Measurements from ENCODE around the gene CCDC177. TPM values are rescaled to one million over a fixed set of nuclear protein-coding genes. Genes with fewer than 3 reads are reported as not detected.

Gene CCDC177
- total RNA-seq, 2 donors from 2014 or later, result not detected

DNA sequence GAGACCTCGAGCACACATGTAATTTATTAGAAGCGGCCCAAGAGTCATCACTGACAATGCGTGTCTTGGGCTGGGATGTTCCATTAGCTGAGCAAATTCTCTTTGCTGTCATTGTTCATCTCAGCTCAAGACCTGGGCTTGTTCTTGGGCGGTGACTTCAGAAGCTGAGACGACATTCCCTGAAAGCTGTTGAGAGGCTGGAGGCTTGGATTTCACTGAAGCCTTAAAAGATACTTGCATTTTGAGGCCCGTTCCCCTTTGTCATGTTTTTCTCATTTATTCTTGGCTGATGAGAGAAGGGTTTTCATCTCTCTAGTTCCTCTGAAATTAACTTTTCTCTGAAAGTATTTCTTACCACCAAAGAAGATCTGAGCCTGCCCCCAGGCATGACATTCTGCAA lies 20.2 kb upstream of the CCDC177 start:
- no peaks in the 10 kb centered on the region for H3K36me3 ChIP-seq (replicated peaks in 1 of 2; ENCODE audit: insufficient read depth in 1 of 2, low read depth in 2 of 2)
- intact Hi-C loops (cut with DNase I), result no loop called here
- H3K27me3 ChIP-seq, result no peaks in the 10 kb centered on the region
- no peak overlapping the region for H3K4me3 ChIP-seq
- 86% methylated on average over 6 of the region's 6 CpGs for WGBS, 2 donors
- H3K27ac ChIP-seq, result no peak overlapping the region
- no peak for TF ChIP-seq POLR2A (IDR thresholded peaks at IDR 0.05)
- TF ChIP-seq, protein P1, sequence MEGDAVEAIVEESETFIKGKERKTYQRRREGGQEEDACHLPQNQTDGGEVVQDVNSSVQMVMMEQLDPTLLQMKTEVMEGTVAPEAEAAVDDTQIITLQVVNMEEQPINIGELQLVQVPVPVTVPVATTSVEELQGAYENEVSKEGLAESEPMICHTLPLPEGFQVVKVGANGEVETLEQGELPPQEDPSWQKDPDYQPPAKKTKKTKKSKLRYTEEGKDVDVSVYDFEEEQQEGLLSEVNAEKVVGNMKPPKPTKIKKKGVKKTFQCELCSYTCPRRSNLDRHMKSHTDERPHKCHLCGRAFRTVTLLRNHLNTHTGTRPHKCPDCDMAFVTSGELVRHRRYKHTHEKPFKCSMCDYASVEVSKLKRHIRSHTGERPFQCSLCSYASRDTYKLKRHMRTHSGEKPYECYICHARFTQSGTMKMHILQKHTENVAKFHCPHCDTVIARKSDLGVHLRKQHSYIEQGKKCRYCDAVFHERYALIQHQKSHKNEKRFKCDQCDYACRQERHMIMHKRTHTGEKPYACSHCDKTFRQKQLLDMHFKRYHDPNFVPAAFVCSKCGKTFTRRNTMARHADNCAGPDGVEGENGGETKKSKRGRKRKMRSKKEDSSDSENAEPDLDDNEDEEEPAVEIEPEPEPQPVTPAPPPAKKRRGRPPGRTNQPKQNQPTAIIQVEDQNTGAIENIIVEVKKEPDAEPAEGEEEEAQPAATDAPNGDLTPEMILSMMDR (IDR thresholded peaks at IDR 0.05), result no peak
- no peaks in the 10 kb centered on the region for H3K9me3 ChIP-seq
- DNase-seq (no peak), ATAC-seq (no peak)
- H3K4me1 ChIP-seq, result no peaks in the 10 kb centered on the region

DNA sequence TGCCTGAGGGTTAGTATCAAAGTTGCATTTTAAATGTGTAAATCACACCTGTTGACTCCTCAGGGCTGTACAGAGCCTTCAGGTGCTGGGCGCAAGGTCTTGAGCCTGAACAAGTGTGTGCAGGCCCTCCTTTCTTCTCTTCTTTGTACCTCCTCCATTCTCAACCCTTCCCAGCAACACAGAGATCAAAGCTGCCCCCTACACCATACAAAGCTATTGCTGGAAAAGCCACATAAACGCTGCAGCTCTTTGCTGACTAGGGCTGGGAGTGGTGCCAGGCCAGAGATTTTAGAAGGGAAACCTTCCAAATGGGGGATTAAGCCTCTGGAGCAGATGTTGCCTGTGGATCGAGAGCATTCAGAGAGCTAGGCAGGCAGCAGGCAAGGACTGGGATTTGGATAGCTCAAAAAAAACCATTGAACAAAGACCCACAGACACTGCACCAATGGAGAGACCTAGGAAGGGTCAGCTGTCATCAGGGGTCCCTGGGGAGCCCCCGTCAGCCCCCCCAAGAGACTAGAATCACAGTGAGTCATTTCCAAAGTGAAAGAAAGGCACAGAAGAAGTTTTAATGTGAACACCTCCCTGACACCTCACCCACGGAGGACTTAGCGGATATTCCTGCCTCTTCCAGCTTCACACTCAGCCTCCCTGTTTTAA lies 18.5 kb upstream of the CCDC177 start:
- Histone ChIP-seq H3K4me3 (no peak overlapping the region), H3K36me3 (replicated peaks in 1 of 2; ENCODE audit: insufficient read depth in 1 of 2, low read depth in 2 of 2) (no peaks in the 10 kb centered on the region), H3K4me1 (no peaks in the 10 kb centered on the region), H3K27me3 (no peaks in the 10 kb centered on the region), H3K27ac (no peak overlapping the region), H3K9me3 (no peaks in the 10 kb centered on the region)
- intact Hi-C loops (cut with DNase I), result no loop called here
- ATAC-seq (no peak), DNase-seq (no peak)
- WGBS, 2 donors, result 57 to 61% methylated on average over 6 of the region's 6 CpGs
- TF ChIP-seq, protein P1 (IDR thresholded peaks at IDR 0.05), result no peak
- no peak for TF ChIP-seq POLR2A (IDR thresholded peaks at IDR 0.05)

DNA sequence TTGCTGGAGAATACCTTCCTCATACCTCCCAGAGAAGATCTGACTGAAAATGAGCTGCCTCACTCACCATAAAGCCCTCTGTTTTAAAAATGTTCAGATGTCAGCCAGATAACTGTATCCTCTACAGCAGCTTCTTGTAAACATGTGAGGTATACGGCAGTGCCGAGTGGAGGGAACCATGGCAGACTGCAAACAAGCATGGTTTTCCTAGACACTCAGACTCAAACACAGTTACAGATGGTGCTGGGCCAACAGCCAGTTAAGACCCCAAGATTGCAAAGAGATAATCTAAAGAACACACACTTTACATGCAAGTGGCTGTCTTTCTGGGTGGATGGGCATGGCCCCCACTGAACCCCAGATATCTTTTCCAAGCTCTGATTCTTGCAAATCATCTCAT lies 16.6 kb upstream of the CCDC177 start:
- Histone ChIP-seq H3K27ac (no peak overlapping the region), H3K4me3 (no peak overlapping the region), H3K27me3 (no peaks in the 10 kb centered on the region), H3K4me1 (no peaks in the 10 kb centered on the region), H3K36me3 (replicated peaks in 1 of 2; ENCODE audit: insufficient read depth in 1 of 2, low read depth in 2 of 2) (no peaks in the 10 kb centered on the region), H3K9me3 (no peaks in the 10 kb centered on the region)
- intact Hi-C loops (cut with DNase I), result no loop called here
- WGBS, 2 donors, result 80 to 90% methylated on average over 2 of the region's 2 CpGs
- DNase-seq, result no peak
- TF ChIP-seq, protein P1 (IDR thresholded peaks at IDR 0.05), result no peak
- TF ChIP-seq POLR2A (IDR thresholded peaks at IDR 0.05), result no peak
- ATAC-seq, result no peak

DNA sequence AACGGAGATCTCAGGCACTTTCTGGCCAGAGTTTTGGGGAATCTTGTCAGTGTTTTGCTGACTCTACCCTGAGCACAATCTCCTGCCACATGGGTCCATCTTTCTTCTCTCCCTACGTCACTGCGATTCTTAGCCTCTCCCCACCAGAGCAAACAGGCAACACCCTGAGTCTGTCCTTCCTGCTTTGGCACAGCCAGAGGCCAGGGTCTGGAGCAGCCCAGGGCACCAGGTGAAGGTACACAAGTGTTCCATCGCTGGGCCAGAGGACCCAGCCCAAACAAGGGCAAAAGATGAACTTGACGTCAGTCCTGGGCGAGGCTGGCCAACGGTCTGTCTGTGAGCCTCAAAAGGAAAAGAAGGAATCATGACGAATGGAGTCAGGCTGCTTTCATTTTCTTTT lies 12.7 kb upstream of the CCDC177 start:
- Histone ChIP-seq H3K4me3 (no peak overlapping the region), H3K4me1 (no peaks in the 10 kb centered on the region), H3K27me3 (no peaks in the 10 kb centered on the region), H3K27ac (no peak overlapping the region), H3K36me3 (replicated peaks in 1 of 2; ENCODE audit: insufficient read depth in 1 of 2, low read depth in 2 of 2) (no peaks in the 10 kb centered on the region), H3K9me3 (no peaks in the 10 kb centered on the region)
- no peak for DNase-seq
- intact Hi-C loops (cut with DNase I), result no loop called here
- ATAC-seq, result no peak
- no peak for TF ChIP-seq POLR2A (IDR thresholded peaks at IDR 0.05)
- TF ChIP-seq, protein P1 (IDR thresholded peaks at IDR 0.05), result no peak
- 65 to 66% methylated on average over 8 of the region's 8 CpGs for WGBS, 2 donors

DNA sequence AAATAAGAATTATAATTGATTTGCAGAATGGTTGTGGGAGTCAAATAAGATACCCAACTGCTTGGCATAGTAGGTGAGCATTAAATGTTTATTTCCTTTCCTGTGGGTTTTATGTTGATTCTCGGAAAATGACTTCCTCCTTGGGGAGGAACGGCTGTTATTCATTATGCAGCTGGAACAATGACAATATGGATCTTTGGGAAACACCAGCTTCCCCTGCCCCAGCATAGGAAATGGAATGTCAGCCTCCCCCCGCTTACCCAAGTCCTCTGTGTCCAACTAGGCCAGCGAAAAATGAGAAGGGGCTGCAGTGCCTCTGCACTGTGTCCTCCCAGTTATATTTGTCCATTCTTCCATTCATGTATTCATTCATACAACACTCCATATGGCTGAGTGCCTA lies 11.7 kb upstream of the CCDC177 start:
- Histone ChIP-seq H3K4me3 (no peak overlapping the region), H3K36me3 (replicated peaks in 1 of 2; ENCODE audit: insufficient read depth in 1 of 2, low read depth in 2 of 2) (no peaks in the 10 kb centered on the region), H3K9me3 (no peaks in the 10 kb centered on the region), H3K27me3 (no peaks in the 10 kb centered on the region), H3K4me1 (no peaks in the 10 kb centered on the region), H3K27ac (no peak overlapping the region)
- ATAC-seq, result no peak
- TF ChIP-seq, protein P1 (IDR thresholded peaks at IDR 0.05), result no peak
- no peak for TF ChIP-seq POLR2A (IDR thresholded peaks at IDR 0.05)
- intact Hi-C loops (cut with DNase I), result no loop called here
- 71 to 73% methylated on average over 4 of the region's 4 CpGs for WGBS, 2 donors
- DNase-seq, result no peak

All from body of pancreas (tissue), 4 donors.